ENCODE results near the gene OR1L6.

The OR1L6 gene

GRCh38 chr9:122779181-122779580 is 37.1 kb downstream of the OR1L6 start:
- no peak for TF ChIP-seq POLR2AphosphoS5 (IDR thresholded peaks at IDR 0.05; ENCODE audit: low read depth, low read length)
- TF ChIP-seq REST (IDR thresholded peaks at IDR 0.05; ENCODE audit: insufficient read depth in 1 of 2, low read depth in 2 of 2, low read length in 2 of 2), result no peak
- no peak for TF ChIP-seq FOXP2 (optimal IDR thresholded peaks at IDR 0.05; ENCODE audit: borderline replicate concordance, extremely low read depth, extremely low read length, insufficient read depth)
- no peak for TF ChIP-seq TAF1 (IDR thresholded peaks at IDR 0.05; ENCODE audit: borderline replicate concordance, insufficient read depth, low read length)
- no peak for TF ChIP-seq SIN3A (IDR thresholded peaks at IDR 0.05; ENCODE audit: borderline replicate concordance, insufficient read depth, low read length)

DNA sequence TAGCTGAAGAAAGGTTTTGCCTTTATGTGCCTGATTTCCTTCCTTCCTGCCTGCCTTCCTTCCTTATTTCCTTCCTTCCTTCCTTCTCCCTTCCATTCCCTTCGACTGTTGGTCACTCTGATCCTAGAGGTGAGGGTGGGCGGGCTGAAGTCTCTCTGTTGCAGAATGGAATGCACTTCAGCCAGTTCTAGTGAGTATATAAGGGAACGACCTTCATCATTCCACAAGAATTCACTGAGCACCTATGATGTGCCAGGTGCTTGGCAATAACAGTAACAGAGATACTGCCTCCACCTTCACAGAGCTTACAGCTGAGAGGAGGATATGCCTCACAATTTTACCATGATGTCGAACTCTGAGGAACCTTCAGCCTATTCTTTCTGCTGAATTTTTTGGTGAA is 37.9 kb downstream of the OR1L6 start:
- TF ChIP-seq REST (IDR thresholded peaks at IDR 0.05; ENCODE audit: insufficient read depth in 1 of 2, low read depth in 2 of 2, low read length in 2 of 2), result no peak
- no peak for TF ChIP-seq SIN3A (IDR thresholded peaks at IDR 0.05; ENCODE audit: borderline replicate concordance, insufficient read depth, low read length)
- no peak for TF ChIP-seq TAF1 (IDR thresholded peaks at IDR 0.05; ENCODE audit: borderline replicate concordance, insufficient read depth, low read length)
- no peak for TF ChIP-seq POLR2AphosphoS5 (IDR thresholded peaks at IDR 0.05; ENCODE audit: low read depth, low read length)
- no peak for TF ChIP-seq FOXP2 (optimal IDR thresholded peaks at IDR 0.05; ENCODE audit: borderline replicate concordance, extremely low read depth, extremely low read length, insufficient read depth)

GRCh38 chr9:122781671-122782070 is 39.6 kb downstream of the OR1L6 start:
- TF ChIP-seq SIN3A (IDR thresholded peaks at IDR 0.05; ENCODE audit: borderline replicate concordance, insufficient read depth, low read length) (no peak), POLR2AphosphoS5 (IDR thresholded peaks at IDR 0.05; ENCODE audit: low read depth, low read length) (no peak), REST (IDR thresholded peaks at IDR 0.05; ENCODE audit: insufficient read depth in 1 of 2, low read depth in 2 of 2, low read length in 2 of 2) (no peak), FOXP2 (optimal IDR thresholded peaks at IDR 0.05; ENCODE audit: borderline replicate concordance, extremely low read depth, extremely low read length, insufficient read depth) (no peak), TAF1 (IDR thresholded peaks at IDR 0.05; ENCODE audit: borderline replicate concordance, insufficient read depth, low read length) (no peak)

- TF ChIP-seq SIN3A (IDR thresholded peaks at IDR 0.05; ENCODE audit: borderline replicate concordance, insufficient read depth, low read length), result no peak
- no peak for TF ChIP-seq REST (IDR thresholded peaks at IDR 0.05; ENCODE audit: insufficient read depth in 1 of 2, low read depth in 2 of 2, low read length in 2 of 2)
- TF ChIP-seq FOXP2 (optimal IDR thresholded peaks at IDR 0.05; ENCODE audit: borderline replicate concordance, extremely low read depth, extremely low read length, insufficient read depth), result no peak
- no peak for TF ChIP-seq POLR2AphosphoS5 (IDR thresholded peaks at IDR 0.05; ENCODE audit: low read depth, low read length)
Observed at GRCh38 chr9:122785269-122785668, 43.2 kb downstream of the OR1L6 start.

DNA sequence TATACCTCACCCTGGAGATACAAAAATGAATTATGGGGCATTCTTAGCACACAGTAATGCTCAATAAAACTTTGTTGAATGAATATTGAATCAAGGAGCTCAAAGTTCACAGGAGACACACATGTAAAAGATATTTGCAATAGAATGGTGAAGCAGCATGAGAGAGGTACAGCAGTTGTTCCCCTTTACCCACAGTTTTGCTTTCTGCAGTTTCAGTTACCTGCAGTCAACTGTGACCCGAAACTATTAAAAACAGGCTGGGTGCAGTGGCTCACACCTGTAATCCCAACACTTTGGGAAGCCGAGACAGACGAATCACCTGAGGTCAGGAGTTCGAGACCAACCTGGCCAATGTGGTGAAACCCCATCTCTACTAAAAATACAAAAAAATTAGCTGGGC is 44.2 kb downstream of the OR1L6 start:
- TF ChIP-seq FOXP2 (optimal IDR thresholded peaks at IDR 0.05; ENCODE audit: borderline replicate concordance, extremely low read depth, extremely low read length, insufficient read depth) (no peak), POLR2AphosphoS5 (IDR thresholded peaks at IDR 0.05; ENCODE audit: low read depth, low read length) (no peak), TAF1 (IDR thresholded peaks at IDR 0.05; ENCODE audit: borderline replicate concordance, insufficient read depth, low read length) (no peak), SIN3A (IDR thresholded peaks at IDR 0.05; ENCODE audit: borderline replicate concordance, insufficient read depth, low read length) (no peak), REST (IDR thresholded peaks at IDR 0.05; ENCODE audit: insufficient read depth in 1 of 2, low read depth in 2 of 2, low read length in 2 of 2) (no peak)

All from PFSK-1 (cell line).